BJ (cell line): ENCODE measurements around the gene ITGB4. TPM values are rescaled to one million over a fixed set of nuclear protein-coding genes. Genes with fewer than 3 reads are reported as not detected.
A peak's percentile ranks its signal among the peaks of the same experiment; 100 is the strongest.

ENCODE experiments used
- CTCF ChIA-PET: fragments of 350-600 bp; formaldehyde crosslinking; extraction: SDS; loops from one replicate; lab custom pipeline; 2021; ENCODE audit warnings: antibody characterized with exemption, inconsistent platforms; lab: Yijun Ruan, JAX
- POLR2A ChIA-PET: fragments of 300-600 bp; sonication (Branson Sonifier 250); formaldehyde crosslinking; extraction: SDS; loops from one replicate; lab custom pipeline; 2021; ENCODE audit warnings: antibody characterized with exemption; lab: Charles Lee
- DNase-seq: peaks from one replicate; pipeline ENCODE4 v3.0.0-alpha.2; 2011; ENCODE audit warnings: low read depth
- H3K27me3 ChIP-seq: 2 replicates; pipeline ENCODE4 v1.6.0; 2011; ENCODE audit warnings: low read length; ENCODE audit not compliant: control insufficient read depth, insufficient read depth
- H3K36me3 ChIP-seq: 2 replicates; pipeline ENCODE4 v1.5.1; 2011; ENCODE audit warnings: low read length; ENCODE audit not compliant: control insufficient read depth, insufficient read depth
- H3K4me3 ChIP-seq: 2 replicates; pipeline ENCODE4 v1.5.1; 2011; ENCODE audit warnings: low read depth, mild to moderate bottlenecking, control low read depth, low read length
- polyA plus RNA-seq: library from polyadenylated mRNA; depleted of rRNA; stranded (reverse); fragments of >200 nt; gene quantifications from 2 replicates; pipeline ENCODE4 v1.2.3, GENCODE V29; 2011
- TF ChIP-seq, protein P1 (sequence below): IDR thresholded peaks from 2 replicates; pipeline ENCODE4 v1.5.1; 2011; ENCODE audit warnings: low read depth, mild to moderate bottlenecking, control low read depth, inconsistent platforms, low read length, moderate library complexity; ENCODE audit not compliant: insufficient read depth

ITGB4 gene
- polyA plus RNA-seq, 1 experiment = 2.3 TPM

DNA sequence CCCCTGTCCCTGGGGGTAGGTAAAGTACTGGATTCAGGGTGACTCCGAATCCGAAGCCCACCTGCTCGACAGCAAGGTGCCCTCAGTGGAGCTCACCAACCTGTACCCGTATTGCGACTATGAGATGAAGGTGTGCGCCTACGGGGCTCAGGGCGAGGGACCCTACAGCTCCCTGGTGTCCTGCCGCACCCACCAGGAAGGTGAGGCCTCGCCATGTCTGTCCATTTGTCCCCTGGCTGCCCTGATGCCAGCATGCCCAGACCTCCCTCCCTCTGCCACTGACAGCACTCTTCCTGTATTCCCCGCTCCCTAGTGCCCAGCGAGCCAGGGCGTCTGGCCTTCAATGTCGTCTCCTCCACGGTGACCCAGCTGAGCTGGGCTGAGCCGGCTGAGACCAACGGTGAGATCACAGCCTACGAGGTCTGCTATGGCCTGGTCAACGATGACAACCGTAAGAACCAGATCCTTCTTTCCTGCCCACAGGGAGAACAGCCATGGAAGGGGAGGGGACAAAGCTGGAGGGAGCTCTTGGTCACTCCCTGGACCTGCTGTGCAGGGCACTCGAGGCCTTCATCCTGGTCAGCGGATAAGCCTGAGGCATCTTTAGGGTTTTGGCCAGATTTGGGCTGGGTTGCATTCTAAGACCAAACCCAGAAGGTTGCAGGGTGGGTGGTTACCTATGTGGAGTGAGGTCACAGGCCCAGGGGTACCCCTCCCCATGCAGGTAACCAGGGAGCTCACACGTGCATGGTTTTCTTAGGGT, 29.6 kb downstream of the ITGB4 start:
- CTCF ChIA-PET = interaction anchor here (0.8 to 14.2 kb wide), 19 partner anchors 12 to 204 kb away, joined by 3 to 607 read pairs (median 14); partner anchors contain the start of genes GALK1, RECQL5, SAP30BP and SMIM5
- H3K27me3 ChIP-seq = no peaks in the 10 kb centered on the region
- TF ChIP-seq, protein P1, sequence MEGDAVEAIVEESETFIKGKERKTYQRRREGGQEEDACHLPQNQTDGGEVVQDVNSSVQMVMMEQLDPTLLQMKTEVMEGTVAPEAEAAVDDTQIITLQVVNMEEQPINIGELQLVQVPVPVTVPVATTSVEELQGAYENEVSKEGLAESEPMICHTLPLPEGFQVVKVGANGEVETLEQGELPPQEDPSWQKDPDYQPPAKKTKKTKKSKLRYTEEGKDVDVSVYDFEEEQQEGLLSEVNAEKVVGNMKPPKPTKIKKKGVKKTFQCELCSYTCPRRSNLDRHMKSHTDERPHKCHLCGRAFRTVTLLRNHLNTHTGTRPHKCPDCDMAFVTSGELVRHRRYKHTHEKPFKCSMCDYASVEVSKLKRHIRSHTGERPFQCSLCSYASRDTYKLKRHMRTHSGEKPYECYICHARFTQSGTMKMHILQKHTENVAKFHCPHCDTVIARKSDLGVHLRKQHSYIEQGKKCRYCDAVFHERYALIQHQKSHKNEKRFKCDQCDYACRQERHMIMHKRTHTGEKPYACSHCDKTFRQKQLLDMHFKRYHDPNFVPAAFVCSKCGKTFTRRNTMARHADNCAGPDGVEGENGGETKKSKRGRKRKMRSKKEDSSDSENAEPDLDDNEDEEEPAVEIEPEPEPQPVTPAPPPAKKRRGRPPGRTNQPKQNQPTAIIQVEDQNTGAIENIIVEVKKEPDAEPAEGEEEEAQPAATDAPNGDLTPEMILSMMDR = no peak
- no peaks in the 10 kb centered on the region for H3K36me3 ChIP-seq
- DNase-seq = no peak
- POLR2A ChIA-PET = no interaction called here
- no peak overlapping the region for H3K4me3 ChIP-seq

DNA sequence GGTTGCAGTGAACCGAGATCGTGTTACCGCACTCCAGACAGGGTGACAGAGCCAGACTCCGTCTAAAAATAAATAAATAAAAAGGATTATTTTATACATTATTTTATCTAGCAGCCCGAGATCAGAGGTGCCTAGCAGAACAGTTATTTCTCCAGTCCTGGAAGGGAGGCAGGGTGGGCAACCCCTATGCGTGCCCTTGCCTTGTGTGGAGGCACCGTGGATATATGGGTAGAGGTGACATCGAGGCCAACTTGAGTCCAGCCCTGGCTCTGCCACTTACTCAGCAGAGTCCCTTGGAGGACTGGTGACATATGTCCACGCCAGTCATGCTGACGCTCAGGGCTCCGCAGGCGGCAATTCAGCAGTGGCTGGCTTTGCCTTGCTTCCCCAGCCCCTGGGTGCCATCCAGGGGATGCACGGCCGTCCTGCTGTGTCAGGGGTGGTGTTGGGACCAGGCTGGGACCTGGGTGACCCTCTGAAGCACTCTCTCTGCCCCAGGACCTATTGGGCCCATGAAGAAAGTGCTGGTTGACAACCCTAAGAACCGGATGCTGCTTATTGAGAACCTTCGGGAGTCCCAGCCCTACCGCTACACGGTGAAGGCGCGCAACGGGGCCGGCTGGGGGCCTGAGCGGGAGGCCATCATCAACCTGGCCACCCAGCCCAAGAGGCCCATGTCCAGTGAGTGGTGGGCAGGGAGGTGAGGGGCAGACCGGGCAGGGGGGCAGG, 30.6 kb downstream of the ITGB4 start:
- Histone ChIP-seq H3K4me3 (no peak overlapping the region), H3K36me3 (no peaks in the 10 kb centered on the region), H3K27me3 (no peaks in the 10 kb centered on the region)
- ChIA-PET POLR2A (no interaction called here), CTCF (interaction anchor here (0.8 to 14.2 kb wide), 7 partner anchors 11 to 203 kb away, joined by 3 to 607 read pairs (median 55); partner anchors contain the start of genes GALK1 and SMIM5)
- DNase-seq = no peak
- TF ChIP-seq, protein P1 = no peak

DNA sequence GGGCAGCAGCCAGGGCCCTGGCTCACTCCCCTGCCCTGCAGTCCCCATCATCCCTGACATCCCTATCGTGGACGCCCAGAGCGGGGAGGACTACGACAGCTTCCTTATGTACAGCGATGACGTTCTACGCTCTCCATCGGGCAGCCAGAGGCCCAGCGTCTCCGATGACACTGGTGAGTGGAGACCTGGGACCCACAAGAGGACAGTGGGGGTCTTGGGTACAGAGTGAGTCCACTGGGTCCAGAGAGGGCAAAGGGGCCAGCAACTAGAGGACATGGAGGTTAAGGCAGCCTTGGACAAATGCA, 31.1 kb downstream of the ITGB4 start:
- Histone ChIP-seq H3K4me3 (no peak overlapping the region), H3K27me3 (no peaks in the 10 kb centered on the region), H3K36me3 (no peaks in the 10 kb centered on the region)
- POLR2A ChIA-PET = no interaction called here
- CTCF ChIA-PET = interaction anchor here (0.8 to 14.2 kb wide), 8 partner anchors 26 to 187 kb away, joined by 3 to 607 read pairs (median 8); partner anchors contain the start of gene SMIM5
- TF ChIP-seq, protein P1 = no peak
- DNase-seq = no peak

DNA sequence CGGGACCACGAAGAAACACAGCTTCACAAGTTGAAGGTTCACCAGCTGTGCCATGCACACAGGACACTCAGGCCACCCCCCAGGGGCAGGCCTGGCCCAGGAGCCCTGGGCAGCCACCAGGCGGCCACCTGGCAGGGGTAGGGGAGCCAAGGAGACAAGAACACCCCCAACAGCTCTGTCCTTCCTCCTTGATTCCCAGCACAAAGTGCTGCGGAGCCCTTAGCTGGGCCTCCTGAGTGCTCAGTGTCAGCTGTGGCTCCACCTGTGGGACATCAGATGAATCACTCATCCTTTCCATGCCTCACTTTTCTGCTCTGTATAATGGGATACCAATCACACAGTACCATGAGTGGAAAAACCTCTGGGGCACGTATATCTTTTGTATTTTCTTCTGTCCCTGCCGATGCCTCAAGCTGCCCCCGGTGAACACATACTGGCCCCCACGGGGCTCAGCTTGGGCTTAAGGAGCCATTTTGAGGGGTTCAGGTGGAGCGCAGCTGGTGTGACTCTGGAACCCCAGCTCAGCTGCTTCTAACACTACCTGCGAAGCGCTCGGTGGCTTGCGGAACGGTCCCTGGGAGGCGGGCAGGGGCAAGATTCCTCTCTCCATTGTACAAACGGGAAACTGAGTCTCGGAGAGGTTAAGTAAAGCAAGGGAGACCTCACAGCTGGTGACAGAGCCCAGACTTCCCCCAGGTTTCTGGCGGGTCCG, 31.7 kb downstream of the ITGB4 start:
- TF ChIP-seq, protein P1 = no peak
- ChIA-PET POLR2A (interaction anchor here (0.8 to 1.0 kb wide), 2 partner anchors 23 to 27 kb away, joined by 3 to 4 read pairs; no protein-coding TSS in a partner anchor), CTCF (interaction anchor here (0.7 to 14.2 kb wide), 42 partner anchors 8 to 323 kb away, joined by 3 to 607 read pairs (median 4); partner anchors contain the start of genes GALK1, RECQL5, SAP30BP and SMIM5)
- H3K27me3 ChIP-seq = no peaks in the 10 kb centered on the region
- DNase-seq = no peak
- H3K36me3 ChIP-seq = no peaks in the 10 kb centered on the region
- H3K4me3 ChIP-seq = peak overlapping the region; percentile 53
